Activated T-cell treated with anti-CD3 and anti-CD28 coated beads, Interleukin-2, amount 50 U/mL, for 4 hours (primary cell): Measurements from ENCODE around the gene CD83. TPM values are rescaled to one million over a fixed set of nuclear protein-coding genes. Genes with fewer than 3 reads are reported as not detected.

ENCODE experiments used
- ATAC-seq, 2 donors: fragments of 200-7000 bp; cut with Tn5 transposase; one replicate each; pipeline ENCODE4 v1.10.0; 2021
- DNase-seq: peaks from one replicate; pipeline ENCODE4 v3.0.0-alpha.2; 2020
- H3K27me3 Mint-ChIP-seq: one replicate; pipeline ENCODE4 v1.8.0; 2021; ENCODE audit warnings: low read depth, mixed read lengths
- H3K36me3 Mint-ChIP-seq: one replicate; pipeline ENCODE4 v1.8.0; 2022; ENCODE audit warnings: mixed read lengths; ENCODE audit not compliant: insufficient read depth
- H3K4me1 Mint-ChIP-seq: one replicate; pipeline ENCODE4 v1.8.0; 2021; ENCODE audit warnings: low read depth, mixed read lengths
- H3K4me3 Mint-ChIP-seq: one replicate; pipeline ENCODE4 v1.8.0; 2021; ENCODE audit warnings: mild to moderate bottlenecking, moderate library complexity, mixed read lengths
- H3K9me3 Mint-ChIP-seq: one replicate; pipeline ENCODE4 v1.8.0; 2021; ENCODE audit warnings: mixed read lengths
- total RNA-seq, 3 donors: library from RNA; stranded (reverse); gene quantifications; one replicate each; pipeline ENCODE4 v1.2.1, GENCODE V29; 2021

The CD83 gene
- total RNA-seq, 3 donors from 2014 or later, result 27.4 to 49.8 (median 27.5) TPM

- Mint-ChIP-seq H3K4me3 (no peak overlapping the region), H3K27me3 (no peaks in the 10 kb centered on the region), H3K4me1 (peaks cover 2% of the 10 kb centered on the region), H3K9me3 (no peaks in the 10 kb centered on the region), H3K36me3 (no peaks in the 10 kb centered on the region)
- DNase-seq (no peak), ATAC-seq (no peak)
These were observed 34.3 kb upstream of the CD83 start for GRCh38 chr6:14083262-14083661.

- ATAC-seq (no peak), DNase-seq (no peak)
- Mint-ChIP-seq H3K36me3 (no peaks in the 10 kb centered on the region), H3K4me3 (no peak overlapping the region), H3K27me3 (no peaks in the 10 kb centered on the region), H3K9me3 (no peaks in the 10 kb centered on the region), H3K4me1 (peaks cover 5% of the 10 kb centered on the region)
These were observed 33.8 kb upstream of the CD83 start for GRCh38 chr6:14083751-14084150.

- H3K9me3 Mint-ChIP-seq, result no peaks in the 10 kb centered on the region
- peaks cover 7% of the 10 kb centered on the region for H3K4me1 Mint-ChIP-seq
- no peak for ATAC-seq
These were observed 33.2 kb upstream of the CD83 start for GRCh38 chr6:14084388-14084787.

GRCh38 chr6:14085176-14085787, 32.3 kb upstream of the CD83 start:
- Mint-ChIP-seq H3K4me3 (no peak overlapping the region), H3K36me3 (no peaks in the 10 kb centered on the region), H3K4me1 (peaks cover 11% of the 10 kb centered on the region), H3K9me3 (no peaks in the 10 kb centered on the region), H3K27me3 (no peaks in the 10 kb centered on the region)
- DNase-seq, result no peak
- ATAC-seq, result no peak

More at GRCh38 chr6:14084388-14084787, 33.2 kb upstream of the CD83 start:
- Mint-ChIP-seq H3K27me3 (no peaks in the 10 kb centered on the region), H3K4me3 (no peak overlapping the region), H3K36me3 (no peaks in the 10 kb centered on the region)
- DNase-seq, result no peak

- DNase-seq (no peak), ATAC-seq (no peak)
- no peak overlapping the region for H3K4me3 Mint-ChIP-seq
- no peaks in the 10 kb centered on the region for H3K36me3 Mint-ChIP-seq
- H3K4me1 Mint-ChIP-seq, result peaks cover 11% of the 10 kb centered on the region
- H3K27me3 Mint-ChIP-seq, result no peaks in the 10 kb centered on the region
- H3K9me3 Mint-ChIP-seq, result no peaks in the 10 kb centered on the region
These were observed 30.9 kb upstream of the CD83 start for GRCh38 chr6:14086701-14087100.

- no peak overlapping the region for H3K4me3 Mint-ChIP-seq
- peaks cover 11% of the 10 kb centered on the region for H3K4me1 Mint-ChIP-seq
- peaks cover 4% of the 10 kb centered on the region for H3K9me3 Mint-ChIP-seq
- ATAC-seq (peak; percentile 11 to 14), DNase-seq (no peak)
- H3K27me3 Mint-ChIP-seq, result no peaks in the 10 kb centered on the region
- no peaks in the 10 kb centered on the region for H3K36me3 Mint-ChIP-seq
These were observed 28.9 kb upstream of the CD83 start for GRCh38 chr6:14088600-14089192.

GRCh38 chr6:14089224-14089623, 28.3 kb upstream of the CD83 start:
- H3K27me3 Mint-ChIP-seq, result no peaks in the 10 kb centered on the region
- no peak overlapping the region for H3K4me3 Mint-ChIP-seq
- no peak for DNase-seq
- peaks cover 4% of the 10 kb centered on the region for H3K9me3 Mint-ChIP-seq
- peak; percentile 67 to 80 for ATAC-seq
- H3K36me3 Mint-ChIP-seq, result no peaks in the 10 kb centered on the region
- H3K4me1 Mint-ChIP-seq, result peaks cover 13% of the 10 kb centered on the region

- Mint-ChIP-seq H3K36me3 (no peaks in the 10 kb centered on the region), H3K4me1 (peaks cover 21% of the 10 kb centered on the region), H3K27me3 (no peaks in the 10 kb centered on the region), H3K9me3 (peaks cover 4% of the 10 kb centered on the region), H3K4me3 (no peak overlapping the region)
- ATAC-seq, result no peak
- DNase-seq, result no peak
These were observed 26.1 kb upstream of the CD83 start for GRCh38 chr6:14091339-14091978.

- DNase-seq (no peak), ATAC-seq (no peak)
- Mint-ChIP-seq H3K4me1 (peaks cover 19% of the 10 kb centered on the region), H3K27me3 (no peaks in the 10 kb centered on the region), H3K36me3 (no peaks in the 10 kb centered on the region), H3K4me3 (no peak overlapping the region), H3K9me3 (peaks cover 4% of the 10 kb centered on the region)
These were observed 25.3 kb upstream of the CD83 start for GRCh38 chr6:14092316-14092715.

- ATAC-seq, result no peak
- H3K36me3 Mint-ChIP-seq, result no peaks in the 10 kb centered on the region
- peaks cover 19% of the 10 kb centered on the region for H3K4me1 Mint-ChIP-seq
- H3K27me3 Mint-ChIP-seq, result no peaks in the 10 kb centered on the region
- peaks cover 4% of the 10 kb centered on the region for H3K9me3 Mint-ChIP-seq
- no peak for DNase-seq
- H3K4me3 Mint-ChIP-seq, result no peak overlapping the region
These were observed 24.5 kb upstream of the CD83 start for GRCh38 chr6:14092838-14093789.

GRCh38 chr6:14094721-14095120, 22.9 kb upstream of the CD83 start:
- no peak for ATAC-seq
- Mint-ChIP-seq H3K4me3 (no peak overlapping the region), H3K36me3 (no peaks in the 10 kb centered on the region), H3K4me1 (peaks cover 14% of the 10 kb centered on the region), H3K9me3 (peaks cover 4% of the 10 kb centered on the region), H3K27me3 (no peaks in the 10 kb centered on the region)
- DNase-seq, result no peak

GRCh38 chr6:14095437-14095836, 22.1 kb upstream of the CD83 start:
- Mint-ChIP-seq H3K4me3 (no peak overlapping the region), H3K4me1 (peaks cover 16% of the 10 kb centered on the region), H3K9me3 (peaks cover 4% of the 10 kb centered on the region), H3K36me3 (no peaks in the 10 kb centered on the region), H3K27me3 (no peaks in the 10 kb centered on the region)
- peak; percentile 43 to 53 for ATAC-seq
- no peak for DNase-seq

- Mint-ChIP-seq H3K27me3 (no peaks in the 10 kb centered on the region), H3K36me3 (no peaks in the 10 kb centered on the region)
- no peak for ATAC-seq
These were observed 17.4 kb upstream of the CD83 start for GRCh38 chr6:14100138-14100537.

GRCh38 chr6:14100966-14101365, 16.6 kb upstream of the CD83 start:
- Mint-ChIP-seq H3K4me1 (peaks cover 10% of the 10 kb centered on the region), H3K27me3 (peaks cover 2% of the 10 kb centered on the region), H3K36me3 (no peaks in the 10 kb centered on the region), H3K9me3 (peaks cover 3% of the 10 kb centered on the region), H3K4me3 (no peak overlapping the region)
- ATAC-seq (no peak), DNase-seq (no peak)

More at GRCh38 chr6:14100138-14100537, 17.4 kb upstream of the CD83 start:
- no peaks in the 10 kb centered on the region for H3K9me3 Mint-ChIP-seq
- no peak for DNase-seq
- H3K4me3 Mint-ChIP-seq, result no peak overlapping the region
- H3K4me1 Mint-ChIP-seq, result peaks cover 16% of the 10 kb centered on the region
